GM21576 (cell line): ENCODE results near the gene KMT2C.
"Not testable (repeated sequence)": the region's sequence is repeated elsewhere in the genome, so short reads cannot be mapped to it uniquely, and the experiment has no call there.

Experiments
- ATAC-seq: cut with Tn5 transposase; IDR thresholded peaks from one replicate; pipeline ENCODE4 v1.9.1; 2021; ENCODE audit warnings: mild to moderate bottlenecking, moderate library complexity; ENCODE audit not compliant: unreplicated experiment

The KMT2C gene

GRCh38 chr7:152219556-152219955 is 216.2 kb downstream of the KMT2C start:
- ATAC-seq = not testable (repeated sequence)

GRCh38 chr7:152208766-152209165 is 227.0 kb downstream of the KMT2C start:
- not testable (repeated sequence) for ATAC-seq

- ATAC-seq = not testable (repeated sequence)
These were observed 231.4 kb downstream of the KMT2C start for GRCh38 chr7:152204417-152204816.

GRCh38 chr7:152203095-152203494 is 232.7 kb downstream of the KMT2C start:
- ATAC-seq = no peak

- no peak for ATAC-seq
These were observed 233.7 kb downstream of the KMT2C start for GRCh38 chr7:152202056-152202455.

GRCh38 chr7:152200395-152200794 is 235.4 kb downstream of the KMT2C start:
- no peak for ATAC-seq

GRCh38 chr7:152196391-152196790 is 239.4 kb downstream of the KMT2C start:
- ATAC-seq = no peak

- ATAC-seq = no peak
These were observed 241.9 kb downstream of the KMT2C start for GRCh38 chr7:152193880-152194279.

- ATAC-seq = no peak
These were observed 246.7 kb downstream of the KMT2C start for GRCh38 chr7:152189061-152189460.

- ATAC-seq = no peak
These were observed 250.2 kb downstream of the KMT2C start for GRCh38 chr7:152185558-152185957.

- no peak for ATAC-seq
These were observed 255.2 kb downstream of the KMT2C start for GRCh38 chr7:152180587-152180986.

GRCh38 chr7:152180048-152180447 is 255.8 kb downstream of the KMT2C start:
- ATAC-seq = no peak

GRCh38 chr7:152178405-152179058 is 257.3 kb downstream of the KMT2C start:
- no peak for ATAC-seq

GRCh38 chr7:152177681-152178404 is 258.0 kb downstream of the KMT2C start:
- ATAC-seq = no peak

GRCh38 chr7:152176797-152177196 is 259.0 kb downstream of the KMT2C start:
- peak; percentile 68 for ATAC-seq

- no peak for ATAC-seq
These were observed 262.3 kb downstream of the KMT2C start for GRCh38 chr7:152173372-152174070.

- no peak for ATAC-seq
These were observed 273.5 kb downstream of the KMT2C start for GRCh38 chr7:152162287-152162686.

GRCh38 chr7:152161171-152161570 is 274.6 kb downstream of the KMT2C start:
- no peak for ATAC-seq

GRCh38 chr7:152158801-152159587 is 276.8 kb downstream of the KMT2C start:
- peak; percentile 91 for ATAC-seq

- no peak for ATAC-seq
These were observed 283.5 kb downstream of the KMT2C start for GRCh38 chr7:152152267-152152666.

- ATAC-seq = no peak
These were observed 286.4 kb downstream of the KMT2C start for GRCh38 chr7:152149363-152149762.
